ENCODE results near the gene C6. TPM values are rescaled to one million over a fixed set of nuclear protein-coding genes. Genes with fewer than 3 reads are reported as not detected.
"Not testable (repeated sequence)": the region's sequence is repeated elsewhere in the genome, so short reads cannot be mapped to it uniquely, and the experiment has no call there.

C6 gene
- total and polyA plus RNA-seq, 9 of the 15 experiments (the other 6 are each of a cell fraction or from before 2014, with no cell fraction given) = 0.09 TPM; not detected in 8

GRCh38 chr5:41211417-41211816, 1.9 kb downstream of the C6 start (continued):
- TF ChIP-seq, protein P1, sequence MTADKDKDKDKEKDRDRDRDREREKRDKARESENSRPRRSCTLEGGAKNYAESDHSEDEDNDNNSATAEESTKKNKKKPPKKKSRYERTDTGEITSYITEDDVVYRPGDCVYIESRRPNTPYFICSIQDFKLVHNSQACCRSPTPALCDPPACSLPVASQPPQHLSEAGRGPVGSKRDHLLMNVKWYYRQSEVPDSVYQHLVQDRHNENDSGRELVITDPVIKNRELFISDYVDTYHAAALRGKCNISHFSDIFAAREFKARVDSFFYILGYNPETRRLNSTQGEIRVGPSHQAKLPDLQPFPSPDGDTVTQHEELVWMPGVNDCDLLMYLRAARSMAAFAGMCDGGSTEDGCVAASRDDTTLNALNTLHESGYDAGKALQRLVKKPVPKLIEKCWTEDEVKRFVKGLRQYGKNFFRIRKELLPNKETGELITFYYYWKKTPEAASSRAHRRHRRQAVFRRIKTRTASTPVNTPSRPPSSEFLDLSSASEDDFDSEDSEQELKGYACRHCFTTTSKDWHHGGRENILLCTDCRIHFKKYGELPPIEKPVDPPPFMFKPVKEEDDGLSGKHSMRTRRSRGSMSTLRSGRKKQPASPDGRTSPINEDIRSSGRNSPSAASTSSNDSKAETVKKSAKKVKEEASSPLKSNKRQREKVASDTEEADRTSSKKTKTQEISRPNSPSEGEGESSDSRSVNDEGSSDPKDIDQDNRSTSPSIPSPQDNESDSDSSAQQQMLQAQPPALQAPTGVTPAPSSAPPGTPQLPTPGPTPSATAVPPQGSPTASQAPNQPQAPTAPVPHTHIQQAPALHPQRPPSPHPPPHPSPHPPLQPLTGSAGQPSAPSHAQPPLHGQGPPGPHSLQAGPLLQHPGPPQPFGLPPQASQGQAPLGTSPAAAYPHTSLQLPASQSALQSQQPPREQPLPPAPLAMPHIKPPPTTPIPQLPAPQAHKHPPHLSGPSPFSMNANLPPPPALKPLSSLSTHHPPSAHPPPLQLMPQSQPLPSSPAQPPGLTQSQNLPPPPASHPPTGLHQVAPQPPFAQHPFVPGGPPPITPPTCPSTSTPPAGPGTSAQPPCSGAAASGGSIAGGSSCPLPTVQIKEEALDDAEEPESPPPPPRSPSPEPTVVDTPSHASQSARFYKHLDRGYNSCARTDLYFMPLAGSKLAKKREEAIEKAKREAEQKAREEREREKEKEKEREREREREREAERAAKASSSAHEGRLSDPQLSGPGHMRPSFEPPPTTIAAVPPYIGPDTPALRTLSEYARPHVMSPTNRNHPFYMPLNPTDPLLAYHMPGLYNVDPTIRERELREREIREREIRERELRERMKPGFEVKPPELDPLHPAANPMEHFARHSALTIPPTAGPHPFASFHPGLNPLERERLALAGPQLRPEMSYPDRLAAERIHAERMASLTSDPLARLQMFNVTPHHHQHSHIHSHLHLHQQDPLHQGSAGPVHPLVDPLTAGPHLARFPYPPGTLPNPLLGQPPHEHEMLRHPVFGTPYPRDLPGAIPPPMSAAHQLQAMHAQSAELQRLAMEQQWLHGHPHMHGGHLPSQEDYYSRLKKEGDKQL (CRISPR knock-in tag; IDR thresholded peaks at IDR 0.05; ENCODE audit: borderline replicate concordance) = no peak
- TF ChIP-seq ZNF280A (IDR thresholded peaks at IDR 0.05; ENCODE audit: low read depth, partially characterized antibody) = no peak
- TF ChIP-seq, protein P2, sequence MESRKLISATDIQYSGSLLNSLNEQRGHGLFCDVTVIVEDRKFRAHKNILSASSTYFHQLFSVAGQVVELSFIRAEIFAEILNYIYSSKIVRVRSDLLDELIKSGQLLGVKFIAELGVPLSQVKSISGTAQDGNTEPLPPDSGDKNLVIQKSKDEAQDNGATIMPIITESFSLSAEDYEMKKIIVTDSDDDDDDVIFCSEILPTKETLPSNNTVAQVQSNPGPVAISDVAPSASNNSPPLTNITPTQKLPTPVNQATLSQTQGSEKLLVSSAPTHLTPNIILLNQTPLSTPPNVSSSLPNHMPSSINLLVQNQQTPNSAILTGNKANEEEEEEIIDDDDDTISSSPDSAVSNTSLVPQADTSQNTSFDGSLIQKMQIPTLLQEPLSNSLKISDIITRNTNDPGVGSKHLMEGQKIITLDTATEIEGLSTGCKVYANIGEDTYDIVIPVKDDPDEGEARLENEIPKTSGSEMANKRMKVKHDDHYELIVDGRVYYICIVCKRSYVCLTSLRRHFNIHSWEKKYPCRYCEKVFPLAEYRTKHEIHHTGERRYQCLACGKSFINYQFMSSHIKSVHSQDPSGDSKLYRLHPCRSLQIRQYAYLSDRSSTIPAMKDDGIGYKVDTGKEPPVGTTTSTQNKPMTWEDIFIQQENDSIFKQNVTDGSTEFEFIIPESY (CRISPR knock-in tag; IDR thresholded peaks at IDR 0.05) = no peak
- no peak for TF ChIP-seq THAP7 (CRISPR knock-in tag; IDR thresholded peaks at IDR 0.05)

DNA sequence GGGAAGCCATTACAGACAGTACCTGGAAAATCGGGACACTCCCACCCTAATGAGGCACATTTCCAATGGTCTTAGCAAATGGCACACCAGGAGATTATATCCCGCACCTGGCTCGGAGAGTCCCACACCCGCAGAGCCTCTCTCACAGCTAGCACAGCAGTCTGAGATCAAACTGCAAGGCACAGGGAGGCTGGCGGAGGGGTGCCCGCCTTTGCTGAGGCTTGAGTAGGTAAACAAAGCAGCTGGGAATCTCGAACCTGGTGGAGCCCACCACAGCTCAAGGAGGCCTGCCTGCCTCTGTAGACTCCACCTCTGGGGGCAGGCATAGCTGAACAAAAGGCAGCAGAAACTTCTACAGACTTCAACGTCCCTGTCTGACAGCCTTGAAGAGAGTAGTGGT, 7.9 kb downstream of the C6 start:
- 2% methylated on average over 8 of the region's 8 CpGs for WGBS (ENCODE audit: insufficient coverage, low coverage, missing lambda C conversion rate)
- in situ Hi-C loops (cut with MboI); FAIRE-seq; H3K9me1 ChIP-seq (ENCODE audit: control insufficient read depth, insufficient read depth, low read length); H2AFZ ChIP-seq (ENCODE audit: low read depth, low read length); H4K20me1 ChIP-seq (replicated peaks; ENCODE audit: control insufficient read depth, insufficient read depth, low read length); H3K27ac ChIP-seq (ENCODE audit: extremely low read depth, low read depth, low read length); H3K4me2 ChIP-seq (ENCODE audit: insufficient read depth, low read length); H3K36me3 ChIP-seq (ENCODE audit: control insufficient read depth, insufficient read depth, low read length); H3K4me3 ChIP-seq; DNase-seq (ENCODE audit: extremely low read depth in 1 of 4, low spot score in 3 of 4); H3K79me2 ChIP-seq (ENCODE audit: control insufficient read depth, insufficient read depth, low read length); H3K9me3 ChIP-seq (replicated peaks; ENCODE audit: control insufficient read depth, insufficient read depth, low read depth, low read length); H3K9ac ChIP-seq (ENCODE audit: insufficient read depth in 1 of 2, low read depth in 2 of 2, low read length in 2 of 2); POLR2A ChIA-PET; ATAC-seq; BruUV-seq (replicated peaks); intact Hi-C loops (cut with micrococcal nuclease); H3K27me3 ChIP-seq (ENCODE audit: control insufficient read depth in 2 of 2, insufficient read depth in 2 of 2, low read length in 2 of 2); H3K4me1 ChIP-seq (replicated peaks in 1 of 2; ENCODE audit: control insufficient read depth in 2 of 2, insufficient read depth in 2 of 2, low read length in 2 of 2); CTCF ChIA-PET (ENCODE audit: low intra/inter-chr PET ratio): not testable (repeated sequence)
